ENCODE measurements around the gene HDAC4. TPM values are rescaled to one million over a fixed set of nuclear protein-coding genes. Genes with fewer than 3 reads are reported as not detected.
A peak's percentile ranks its signal among the peaks of the same experiment; 100 is the strongest.

The HDAC4 gene
- polyA plus RNA-seq, 6 donors from 2014 or later: 1.5 to 6.8 (median 2.8) TPM; not detected in 1

GRCh38 chr2:239310401-239311061 lies 90.3 kb downstream of the HDAC4 start:
- H3K9me3 Mint-ChIP-seq: peaks cover 3 to 15% (median 9%) of the 10 kb centered on the region in 7 donors
- DNase-seq: no peak
- peaks cover 14 to 18% (median 14%) of the 10 kb centered on the region in 3 donors for H3K4me1 Mint-ChIP-seq
- H3K4me3 Mint-ChIP-seq: no peak overlapping the region
- H3K27me3 Mint-ChIP-seq: no peaks in the 10 kb centered on the region
- H3K27ac Mint-ChIP-seq: no peak overlapping the region
- H3K36me3 Mint-ChIP-seq: peaks cover 16 to 19% of the 10 kb centered on the region in 2 donors
- no peak for ATAC-seq (ENCODE audit: low read depth in 2 of 2)

GRCh38 chr2:239309398-239310245 lies 91.2 kb downstream of the HDAC4 start:
- DNase-seq (no peak), ATAC-seq (ENCODE audit: low read depth in 2 of 2) (no peak)
- Mint-ChIP-seq H3K9me3 (peaks cover 0 to 8% (median 5%) of the 10 kb centered on the region in 7 donors), H3K27me3 (no peaks in the 10 kb centered on the region), H3K36me3 (peaks cover 9 to 10% of the 10 kb centered on the region in 2 donors), H3K27ac (no peak overlapping the region), H3K4me1 (peaks cover 8 to 11% (median 9%) of the 10 kb centered on the region in 3 donors), H3K4me3 (no peak overlapping the region)

DNA sequence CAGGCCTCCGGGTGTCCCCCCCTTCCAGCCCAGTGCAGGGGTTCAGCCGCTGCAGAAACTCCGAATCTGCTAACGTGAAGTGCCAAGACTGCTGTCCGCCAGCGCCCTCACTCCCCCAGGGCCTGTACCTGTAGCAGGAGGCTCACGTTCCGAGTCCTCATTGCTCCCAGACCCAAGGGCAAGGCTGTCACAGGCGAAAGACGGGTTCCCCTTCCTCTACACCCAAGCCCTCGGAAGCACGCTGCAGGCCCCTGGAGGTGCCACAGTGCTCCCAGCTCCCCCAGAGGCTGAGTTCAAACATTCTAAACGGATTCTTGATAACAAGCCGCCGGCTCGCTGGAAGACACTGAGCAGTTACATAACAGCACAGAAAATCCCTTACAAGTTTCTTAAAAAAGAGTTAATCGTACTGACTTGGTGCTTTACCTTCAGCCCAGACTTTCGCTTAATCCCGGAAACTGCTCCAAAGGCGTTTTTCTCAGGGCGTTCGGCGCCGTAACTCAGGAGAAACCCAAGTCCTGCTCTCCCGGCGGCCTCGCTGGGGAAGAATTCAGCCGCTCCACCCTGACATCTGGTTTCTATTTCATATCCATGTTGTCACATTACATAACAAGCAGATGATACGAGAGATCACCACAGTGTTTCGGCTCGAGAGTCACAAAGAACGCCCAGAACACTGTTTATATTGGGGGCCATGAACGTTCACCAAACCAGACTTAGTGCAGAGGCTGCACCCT lies 92.0 kb downstream of the HDAC4 start:
- no peak overlapping the region for H3K4me3 Mint-ChIP-seq
- DNase-seq: no peak
- H3K27ac Mint-ChIP-seq: no peak overlapping the region

GRCh38 chr2:239307921-239308613 lies 92.8 kb downstream of the HDAC4 start:
- Mint-ChIP-seq H3K36me3 (no peaks in the 10 kb centered on the region), H3K9me3 (no peaks in the 10 kb centered on the region), H3K4me1 (peaks cover 19 to 23% (median 22%) of the 10 kb centered on the region in 3 donors), H3K27ac (peak overlapping the region in 1 of 6 donors; percentile 65), H3K4me3 (peak overlapping the region in 1 of 8 donors; percentile 25), H3K27me3 (no peaks in the 10 kb centered on the region)
- DNase-seq (no peak), ATAC-seq (ENCODE audit: low read depth in 2 of 2) (no peak)

More for the DNA sequence above, 92.0 kb downstream of the HDAC4 start:
- Mint-ChIP-seq H3K9me3 (peaks cover 0 to under 1% (median 0%) of the 10 kb centered on the region in 7 donors), H3K36me3 (peaks cover under 1 to 2% of the 10 kb centered on the region in 2 donors), H3K4me1 (peaks cover 11 to 15% (median 14%) of the 10 kb centered on the region in 3 donors), H3K27me3 (no peaks in the 10 kb centered on the region)
- ATAC-seq (ENCODE audit: low read depth in 2 of 2): no peak

GRCh38 chr2:239307221-239307569 lies 93.6 kb downstream of the HDAC4 start:
- DNase-seq (no peak), ATAC-seq (ENCODE audit: low read depth in 2 of 2) (no peak)
- Mint-ChIP-seq H3K36me3 (no peaks in the 10 kb centered on the region), H3K27me3 (no peaks in the 10 kb centered on the region), H3K27ac (no peak overlapping the region), H3K4me1 (peaks cover 24 to 31% (median 28%) of the 10 kb centered on the region in 3 donors), H3K4me3 (no peak overlapping the region), H3K9me3 (no peaks in the 10 kb centered on the region)

- Mint-ChIP-seq H3K36me3 (no peaks in the 10 kb centered on the region), H3K27me3 (no peaks in the 10 kb centered on the region), H3K4me3 (no peak overlapping the region), H3K4me1 (peaks cover 31 to 37% (median 31%) of the 10 kb centered on the region in 3 donors), H3K27ac (peak overlapping the region in 3 of 6 donors; percentile 33 to 80 (median 49)), H3K9me3 (no peaks in the 10 kb centered on the region)
- ATAC-seq (ENCODE audit: low read depth in 2 of 2) (no peak), DNase-seq (no peak)
These were observed 94.3 kb downstream of the HDAC4 start for GRCh38 chr2:239306274-239307220.

DNA sequence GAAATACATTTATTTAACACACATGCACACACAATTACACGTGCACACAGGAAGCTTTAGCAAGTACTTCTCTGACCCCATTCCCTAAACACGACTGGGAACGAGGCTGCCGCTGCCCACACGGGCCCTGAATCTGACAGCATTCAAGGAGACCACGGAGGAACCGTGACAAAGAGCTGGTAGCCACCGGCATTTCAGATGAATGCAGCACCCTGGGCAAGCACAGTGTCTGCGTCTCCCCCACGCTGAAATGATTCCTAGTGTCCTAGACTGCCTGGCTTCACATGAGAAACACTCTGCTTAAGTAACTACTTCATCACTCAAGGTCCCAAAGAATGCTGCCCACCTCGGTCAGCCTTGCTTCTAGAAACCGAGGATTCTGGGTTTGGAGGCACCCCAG lies 95.0 kb downstream of the HDAC4 start:
- peak overlapping the region in 2 of 6 donors; percentile 33 to 80 for H3K27ac Mint-ChIP-seq

DNA sequence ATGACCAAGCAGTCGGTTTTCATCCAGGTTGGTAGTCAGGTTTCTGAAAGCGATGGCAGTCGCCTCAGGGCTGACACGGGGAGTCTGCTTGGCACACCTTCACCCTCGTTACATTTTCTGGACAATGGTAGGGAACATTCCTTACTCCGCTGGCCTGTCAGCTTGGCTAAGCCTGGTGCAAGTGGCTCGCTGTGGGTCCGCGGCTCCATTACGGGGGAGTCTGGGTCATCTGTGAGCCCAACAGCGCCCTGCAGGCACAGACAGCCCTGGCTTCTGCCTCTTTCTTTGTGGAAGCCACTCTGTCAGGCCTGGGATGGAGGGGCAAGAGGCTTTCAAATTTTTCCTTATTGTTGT lies 95.6 kb downstream of the HDAC4 start:
- ATAC-seq (ENCODE audit: low read depth in 2 of 2): no peak
- no peaks in the 10 kb centered on the region for H3K9me3 Mint-ChIP-seq
- H3K27me3 Mint-ChIP-seq: no peaks in the 10 kb centered on the region
- no peaks in the 10 kb centered on the region for H3K36me3 Mint-ChIP-seq
- H3K27ac Mint-ChIP-seq: no peak overlapping the region
- no peak overlapping the region for H3K4me3 Mint-ChIP-seq
- peaks cover 34 to 43% (median 39%) of the 10 kb centered on the region in 3 donors for H3K4me1 Mint-ChIP-seq
- DNase-seq: no peak

More for the DNA sequence above, 95.0 kb downstream of the HDAC4 start:
- DNase-seq: no peak
- no peaks in the 10 kb centered on the region for H3K36me3 Mint-ChIP-seq
- peaks cover 36 to 45% (median 38%) of the 10 kb centered on the region in 3 donors for H3K4me1 Mint-ChIP-seq
- no peaks in the 10 kb centered on the region for H3K9me3 Mint-ChIP-seq
- no peaks in the 10 kb centered on the region for H3K27me3 Mint-ChIP-seq
- ATAC-seq (ENCODE audit: low read depth in 2 of 2): no peak
- no peak overlapping the region for H3K4me3 Mint-ChIP-seq

DNA sequence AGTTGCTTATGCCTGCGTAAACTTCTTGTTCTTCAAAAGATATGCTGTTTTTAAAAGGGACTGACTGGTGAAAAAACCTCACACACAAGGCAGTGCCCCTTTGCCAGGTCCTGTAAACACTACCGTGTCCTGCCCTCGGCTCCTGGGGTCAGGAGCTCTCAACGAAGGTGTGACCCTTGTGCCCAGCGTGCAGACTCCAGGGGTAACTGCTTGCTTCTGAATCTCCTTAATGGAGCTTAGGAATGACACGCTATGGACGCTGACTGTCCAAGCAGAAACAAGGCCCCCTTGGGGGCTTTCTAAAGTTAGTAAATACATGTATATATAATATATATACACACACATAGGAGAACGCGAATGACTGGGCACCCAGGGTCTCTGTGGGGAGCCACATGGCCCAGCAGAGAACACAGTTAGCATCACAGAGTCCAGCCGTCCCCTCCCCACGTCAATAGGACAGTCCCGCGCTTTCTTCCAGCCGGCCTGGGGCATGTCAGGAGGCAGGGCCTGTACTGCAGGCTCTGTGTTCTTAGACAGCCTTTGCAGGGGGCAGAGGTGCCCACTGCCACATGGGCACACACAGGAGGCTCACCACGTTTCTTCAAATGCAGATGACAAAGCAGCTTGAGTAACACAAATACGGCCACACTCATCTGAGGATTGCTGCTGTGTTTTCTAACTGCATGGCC lies 96.1 kb downstream of the HDAC4 start:
- no peak for DNase-seq
- Mint-ChIP-seq H3K9me3 (no peaks in the 10 kb centered on the region), H3K4me1 (peaks cover 38 to 45% (median 44%) of the 10 kb centered on the region in 3 donors), H3K36me3 (no peaks in the 10 kb centered on the region), H3K27me3 (no peaks in the 10 kb centered on the region), H3K27ac (peak overlapping the region in 1 of 6 donors; percentile 64), H3K4me3 (peak overlapping the region in 1 of 8 donors; percentile 47)
- no peak for ATAC-seq (ENCODE audit: low read depth in 2 of 2)

DNA sequence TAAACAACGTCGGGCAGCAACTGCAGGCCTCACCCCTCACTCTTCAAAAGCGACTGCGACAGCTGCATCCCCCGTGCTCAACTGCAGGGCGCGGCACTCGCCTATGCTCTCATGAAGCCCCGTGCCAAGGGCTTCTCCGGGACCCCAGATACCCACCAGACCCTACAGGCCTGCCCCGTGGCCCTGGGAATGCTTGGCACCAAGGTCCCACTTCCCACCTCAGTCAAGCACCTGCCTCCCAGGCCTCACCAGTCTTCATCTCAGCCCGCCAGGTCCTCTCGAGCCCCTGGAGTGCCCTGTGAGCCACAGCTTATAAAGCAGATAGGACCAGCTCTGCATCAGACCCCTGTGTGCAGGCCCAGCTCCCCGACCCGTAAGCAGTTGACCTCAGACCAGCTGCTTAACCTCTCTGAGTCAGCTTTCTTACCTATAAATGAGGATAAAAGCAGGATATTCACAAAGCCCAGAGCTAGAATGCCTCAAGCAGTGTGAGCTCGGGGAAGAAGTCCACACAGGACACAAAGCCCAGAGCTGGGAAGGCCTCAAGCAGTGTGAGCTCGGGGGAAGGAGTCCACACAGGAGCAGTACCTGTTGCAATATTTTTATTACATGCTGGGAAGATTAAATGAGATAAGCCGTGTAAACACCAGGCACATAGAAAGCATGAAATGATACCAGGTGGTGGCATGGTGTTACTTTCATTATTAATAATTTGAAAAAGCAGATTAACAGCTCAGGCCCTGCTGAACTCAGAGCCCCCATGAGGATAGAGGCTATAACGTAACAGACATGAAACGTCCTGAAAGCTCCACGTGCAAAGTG lies 96.9 kb downstream of the HDAC4 start:
- H3K27me3 Mint-ChIP-seq: no peaks in the 10 kb centered on the region
- H3K9me3 Mint-ChIP-seq: no peaks in the 10 kb centered on the region
- H3K36me3 Mint-ChIP-seq: no peaks in the 10 kb centered on the region
- peak; percentile 40 to 51 for ATAC-seq (ENCODE audit: low read depth in 2 of 2)
- peak overlapping the region; percentile 52 to 90 (median 78) for H3K27ac Mint-ChIP-seq
- H3K4me1 Mint-ChIP-seq: peaks cover 42 to 52% (median 47%) of the 10 kb centered on the region in 3 donors
- peak overlapping the region in 4 of 8 donors; percentile 3 to 56 (median 31) for H3K4me3 Mint-ChIP-seq
- DNase-seq: no peak
